ENCODE data around the gene ADAMTS17. TPM values are rescaled to one million over a fixed set of nuclear protein-coding genes. Genes with fewer than 3 reads are reported as not detected.

Gene ADAMTS17
- total RNA-seq, 4 donors from 2014 or later: 6.0 to 17.6 (median 8.2) TPM

GRCh38 chr15:100095541-100096247 is 246.1 kb downstream of the ADAMTS17 start:
- H3K27me3 ChIP-seq: no peaks in the 10 kb centered on the region
- H3K36me3 ChIP-seq: no peaks in the 10 kb centered on the region
- no peak overlapping the region for H3K27ac ChIP-seq
- H3K4me3 ChIP-seq: no peak overlapping the region
- no peak for TF ChIP-seq POLR2AphosphoS5 (IDR thresholded peaks at IDR 0.05)
- TF ChIP-seq EP300 (IDR thresholded peaks at IDR 0.05; ENCODE audit: low read depth): no peak
- no peak for TF ChIP-seq POLR2A (IDR thresholded peaks at IDR 0.05)
- no peak for TF ChIP-seq CTCF (IDR thresholded peaks at IDR 0.05)
- in situ Hi-C loops (cut with MboI; ENCODE audit: low pct_ligation_motif_present in 1 of 4, low pct_unique_long_range_greater_than_20kb in 1 of 4, low sequenced_read_pairs in 3 of 4) (no loop called here), intact Hi-C loops (cut with DNase I; ENCODE audit: low total_unique reads) (no loop called here)
- no peaks in the 10 kb centered on the region for H3K9me3 ChIP-seq
- no peak for DNase-seq
- 81 to 92% methylated on average over 6 to 13 of the region's 13 CpGs for WGBS, 2 donors (ENCODE audit: low coverage in 1 of 2)
- no peaks in the 10 kb centered on the region for H3K4me1 ChIP-seq

- in situ Hi-C loops (cut with MboI; ENCODE audit: low pct_ligation_motif_present in 1 of 4, low pct_unique_long_range_greater_than_20kb in 1 of 4, low sequenced_read_pairs in 3 of 4) (loop anchor here in 1 of 4 donors (5.0 kb wide), 1 partner anchor 58 kb away; no protein-coding TSS in a partner anchor), intact Hi-C loops (cut with DNase I; ENCODE audit: low total_unique reads) (no loop called here)
- H3K27me3 ChIP-seq: no peaks in the 10 kb centered on the region
- TF ChIP-seq POLR2AphosphoS5 (IDR thresholded peaks at IDR 0.05) (no peak), POLR2A (IDR thresholded peaks at IDR 0.05) (no peak), EP300 (IDR thresholded peaks at IDR 0.05; ENCODE audit: low read depth) (no peak)
- WGBS, 2 donors (ENCODE audit: low coverage in 1 of 2): 87 to 100% methylated on average over 2 to 3 of the region's 3 CpGs
- no peak overlapping the region for H3K27ac ChIP-seq
- no peak for DNase-seq
- no peaks in the 10 kb centered on the region for H3K4me1 ChIP-seq
- H3K9me3 ChIP-seq: no peaks in the 10 kb centered on the region
- no peak overlapping the region for H3K4me3 ChIP-seq
- no peaks in the 10 kb centered on the region for H3K36me3 ChIP-seq
These were observed 247.7 kb downstream of the ADAMTS17 start for GRCh38 chr15:100094127-100094510.

- Histone ChIP-seq H3K27me3 (no peaks in the 10 kb centered on the region), H3K36me3 (no peaks in the 10 kb centered on the region), H3K27ac (no peak overlapping the region), H3K4me3 (no peak overlapping the region), H3K9me3 (no peaks in the 10 kb centered on the region), H3K4me1 (no peaks in the 10 kb centered on the region)
- intact Hi-C loops (cut with DNase I; ENCODE audit: low total_unique reads) (no loop called here), in situ Hi-C loops (cut with MboI; ENCODE audit: low pct_ligation_motif_present in 1 of 4, low pct_unique_long_range_greater_than_20kb in 1 of 4, low sequenced_read_pairs in 3 of 4) (loop anchor here in 1 of 4 donors (5.0 kb wide), 1 partner anchor 59 kb away; no protein-coding TSS in a partner anchor)
- DNase-seq: no peak
- 75 to 88% methylated on average over 5 to 13 of the region's 13 CpGs for WGBS, 2 donors (ENCODE audit: low coverage in 1 of 2)
- no peak for TF ChIP-seq POLR2A (IDR thresholded peaks at IDR 0.05)
- no peak for TF ChIP-seq EP300 (IDR thresholded peaks at IDR 0.05; ENCODE audit: low read depth)
- no peak for TF ChIP-seq CTCF (IDR thresholded peaks at IDR 0.05)
- no peak for TF ChIP-seq POLR2AphosphoS5 (IDR thresholded peaks at IDR 0.05)
These were observed 248.3 kb downstream of the ADAMTS17 start for GRCh38 chr15:100093211-100094126.

- no peak overlapping the region for H3K27ac ChIP-seq
- no peaks in the 10 kb centered on the region for H3K9me3 ChIP-seq
- no peak for DNase-seq
- H3K4me3 ChIP-seq: no peak overlapping the region
- no peaks in the 10 kb centered on the region for H3K36me3 ChIP-seq
- intact Hi-C loops (cut with DNase I; ENCODE audit: low total_unique reads) (no loop called here), in situ Hi-C loops (cut with MboI; ENCODE audit: low pct_ligation_motif_present in 1 of 4, low pct_unique_long_range_greater_than_20kb in 1 of 4, low sequenced_read_pairs in 3 of 4) (loop anchor here in 1 of 4 donors (5.0 kb wide), 1 partner anchor 60 kb away; no protein-coding TSS in a partner anchor)
- no peaks in the 10 kb centered on the region for H3K4me1 ChIP-seq
- TF ChIP-seq POLR2A (IDR thresholded peaks at IDR 0.05) (no peak), CTCF (IDR thresholded peaks at IDR 0.05) (no peak), POLR2AphosphoS5 (IDR thresholded peaks at IDR 0.05) (no peak), EP300 (IDR thresholded peaks at IDR 0.05; ENCODE audit: low read depth) (no peak)
- H3K27me3 ChIP-seq: no peaks in the 10 kb centered on the region
- WGBS, 2 donors (ENCODE audit: low coverage in 1 of 2): 78 to 82% methylated on average over 5 to 9 of the region's 9 CpGs
These were observed 249.7 kb downstream of the ADAMTS17 start for GRCh38 chr15:100092034-100092433.
